ENCODE results near the gene PPIL3. TPM values are rescaled to one million over a fixed set of nuclear protein-coding genes. Genes with fewer than 3 reads are reported as not detected.

The PPIL3 gene
- total RNA-seq, 1 experiment from 2014 or later: 49.0 TPM

GRCh38 chr2:200877443-200877842, 11.4 kb downstream of the PPIL3 start:
- ChIA-PET CTCF (no interaction called here), POLR2A (ENCODE audit: unreplicated experiment) (interaction anchor here (0.7 kb wide), 1 partner anchor 14 kb away, joined by 3 read pairs; no protein-coding TSS in a partner anchor)
- no peaks in the 10 kb centered on the region for H3K9me3 ChIP-seq (ENCODE audit: insufficient read depth, low read depth)
- H2AFZ ChIP-seq: no peak overlapping the region
- H3K4me2 ChIP-seq: no peak overlapping the region
- no peak overlapping the region for H3K4me3 ChIP-seq
- intact Hi-C loops (cut with micrococcal nuclease; ENCODE audit: unreplicated experiment): no loop called here
- DNase-seq: no peak
- TF ChIP-seq, protein P1, sequence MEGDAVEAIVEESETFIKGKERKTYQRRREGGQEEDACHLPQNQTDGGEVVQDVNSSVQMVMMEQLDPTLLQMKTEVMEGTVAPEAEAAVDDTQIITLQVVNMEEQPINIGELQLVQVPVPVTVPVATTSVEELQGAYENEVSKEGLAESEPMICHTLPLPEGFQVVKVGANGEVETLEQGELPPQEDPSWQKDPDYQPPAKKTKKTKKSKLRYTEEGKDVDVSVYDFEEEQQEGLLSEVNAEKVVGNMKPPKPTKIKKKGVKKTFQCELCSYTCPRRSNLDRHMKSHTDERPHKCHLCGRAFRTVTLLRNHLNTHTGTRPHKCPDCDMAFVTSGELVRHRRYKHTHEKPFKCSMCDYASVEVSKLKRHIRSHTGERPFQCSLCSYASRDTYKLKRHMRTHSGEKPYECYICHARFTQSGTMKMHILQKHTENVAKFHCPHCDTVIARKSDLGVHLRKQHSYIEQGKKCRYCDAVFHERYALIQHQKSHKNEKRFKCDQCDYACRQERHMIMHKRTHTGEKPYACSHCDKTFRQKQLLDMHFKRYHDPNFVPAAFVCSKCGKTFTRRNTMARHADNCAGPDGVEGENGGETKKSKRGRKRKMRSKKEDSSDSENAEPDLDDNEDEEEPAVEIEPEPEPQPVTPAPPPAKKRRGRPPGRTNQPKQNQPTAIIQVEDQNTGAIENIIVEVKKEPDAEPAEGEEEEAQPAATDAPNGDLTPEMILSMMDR (conservative IDR thresholded peaks at IDR 0.05): no peak
- no peak for TF ChIP-seq EZH2 (IDR thresholded peaks at IDR 0.05; ENCODE audit: low read depth)
- no TSS peak for BruUV-seq (replicated peaks)
- no peak overlapping the region for H3K27ac ChIP-seq
- H3K36me3 ChIP-seq (ENCODE audit: low read depth): peaks cover 49% of the 10 kb centered on the region; the same call in 1 of the 2 replicates
- H3K79me2 ChIP-seq (ENCODE audit: low read depth): no peaks in the 10 kb centered on the region
- no peaks in the 10 kb centered on the region for H3K4me1 ChIP-seq (replicated peaks; ENCODE audit: insufficient read depth)
- H3K9me2 ChIP-seq (ENCODE audit: insufficient read depth): no peaks in the 10 kb centered on the region
- H3K27me3 ChIP-seq (ENCODE audit: insufficient read depth, low read depth): no peaks in the 10 kb centered on the region
- no peaks in the 10 kb centered on the region; the same call in 1 of the 2 replicates for H3F3A ChIP-seq (ENCODE audit: insufficient read depth, low read depth)
- H4K20me1 ChIP-seq (ENCODE audit: insufficient read depth): no peaks in the 10 kb centered on the region

DNA sequence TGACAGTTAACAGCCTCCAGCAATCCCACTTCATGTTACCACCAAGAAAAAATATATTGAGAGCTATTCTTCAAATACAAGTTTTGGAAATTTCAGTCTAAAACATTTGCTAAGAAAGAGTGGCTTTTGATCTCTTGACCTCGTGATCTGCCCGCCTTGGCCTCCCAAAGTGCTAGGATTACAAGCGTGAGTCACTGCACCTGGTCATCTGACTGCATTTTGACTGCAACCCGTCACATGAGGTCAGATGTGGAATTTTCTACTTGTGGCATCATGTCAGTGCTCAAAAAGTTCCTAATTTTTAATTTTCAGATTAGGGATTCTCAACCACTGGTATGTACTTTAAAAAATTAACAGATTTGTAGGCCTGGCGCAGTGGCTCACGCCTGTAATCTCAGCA, 15.3 kb downstream of the PPIL3 start:
- no peak for DNase-seq
- Histone ChIP-seq H2AFZ (no peak overlapping the region), H3F3A (ENCODE audit: insufficient read depth, low read depth) (no peaks in the 10 kb centered on the region; the same call in 1 of the 2 replicates), H3K9me2 (ENCODE audit: insufficient read depth) (no peaks in the 10 kb centered on the region), H3K27me3 (ENCODE audit: insufficient read depth, low read depth) (no peaks in the 10 kb centered on the region), H3K79me2 (ENCODE audit: low read depth) (no peaks in the 10 kb centered on the region), H3K9me3 (ENCODE audit: insufficient read depth, low read depth) (no peaks in the 10 kb centered on the region), H3K4me1 (replicated peaks; ENCODE audit: insufficient read depth) (no peaks in the 10 kb centered on the region), H3K4me3 (no peak overlapping the region), H3K27ac (no peak overlapping the region), H3K36me3 (ENCODE audit: low read depth) (peaks cover 36% of the 10 kb centered on the region; the same call in 1 of the 2 replicates), H3K4me2 (no peak overlapping the region), H4K20me1 (ENCODE audit: insufficient read depth) (no peaks in the 10 kb centered on the region)
- no TSS peak for BruUV-seq (replicated peaks)
- ChIA-PET CTCF (interaction anchor here (0.7 kb wide), 1 partner anchor 804 kb away, joined by 9 read pairs; no protein-coding TSS in a partner anchor), POLR2A (ENCODE audit: unreplicated experiment) (no interaction called here)
- intact Hi-C loops (cut with micrococcal nuclease; ENCODE audit: unreplicated experiment): no loop called here
- TF ChIP-seq EZH2 (IDR thresholded peaks at IDR 0.05; ENCODE audit: low read depth): no peak
- TF ChIP-seq, protein P1 (conservative IDR thresholded peaks at IDR 0.05): no peak

- DNase-seq: no peak
- Histone ChIP-seq H3K27ac (no peak overlapping the region), H3K9me3 (ENCODE audit: insufficient read depth, low read depth) (no peaks in the 10 kb centered on the region), H3K9me2 (ENCODE audit: insufficient read depth) (no peaks in the 10 kb centered on the region), H2AFZ (no peak overlapping the region), H3K4me3 (no peak overlapping the region), H4K20me1 (ENCODE audit: insufficient read depth) (no peaks in the 10 kb centered on the region), H3F3A (ENCODE audit: insufficient read depth, low read depth) (peaks cover 14% of the 10 kb centered on the region; the same call in 1 of the 2 replicates), H3K4me1 (replicated peaks; ENCODE audit: insufficient read depth) (no peaks in the 10 kb centered on the region), H3K79me2 (ENCODE audit: low read depth) (no peaks in the 10 kb centered on the region), H3K36me3 (ENCODE audit: low read depth) (peaks cover 21% of the 10 kb centered on the region; the same call in 1 of the 2 replicates), H3K27me3 (ENCODE audit: insufficient read depth, low read depth) (no peaks in the 10 kb centered on the region), H3K4me2 (no peak overlapping the region)
- CTCF ChIA-PET: no interaction called here
- TF ChIP-seq, protein P1 (conservative IDR thresholded peaks at IDR 0.05): no peak
- no peak for TF ChIP-seq EZH2 (IDR thresholded peaks at IDR 0.05; ENCODE audit: low read depth)
- no TSS peak for BruUV-seq (replicated peaks)
- intact Hi-C loops (cut with micrococcal nuclease; ENCODE audit: unreplicated experiment): no loop called here
- POLR2A ChIA-PET (ENCODE audit: unreplicated experiment): no interaction called here
Measured at GRCh38 chr2:200871151-200871550, 17.7 kb downstream of the PPIL3 start.

All from PC-9 (cell line).